Stimulated activated CD8-positive, alpha-beta memory T cell treated with anti-CD3 and anti-CD28 coated beads, Interleukin-15, amount 100 ng/mL, for 4 hours (primary cell): ENCODE results near the gene NEK11.
"Not testable (repeated sequence)": the region's sequence is repeated elsewhere in the genome, so short reads cannot be mapped to it uniquely, and the experiment has no call there.

Experiments used
- DNase-seq, 2 donors: peaks; one replicate each; pipeline ENCODE4 v3.0.0-alpha.2; 2020; ENCODE audit warnings: low read depth in 2 of 2

NEK11 gene

GRCh38 chr3:131357275-131357674 lies 330.6 kb downstream of the NEK11 start:
- no peak for DNase-seq

- DNase-seq: no peak
Measured at GRCh38 chr3:131360191-131360755, 333.6 kb downstream of the NEK11 start.

GRCh38 chr3:131361066-131361463 lies 334.4 kb downstream of the NEK11 start:
- DNase-seq: not testable (repeated sequence)

- no peak for DNase-seq
Measured at GRCh38 chr3:131361464-131362421, 335.1 kb downstream of the NEK11 start.

GRCh38 chr3:131363275-131363674 lies 336.6 kb downstream of the NEK11 start:
- no peak for DNase-seq

- DNase-seq: no peak
Measured at GRCh38 chr3:131370935-131371687, 344.4 kb downstream of the NEK11 start.

GRCh38 chr3:131371688-131372066 lies 345.0 kb downstream of the NEK11 start:
- DNase-seq: no peak

GRCh38 chr3:131374741-131375140 lies 348.1 kb downstream of the NEK11 start:
- DNase-seq: no peak

- not testable (repeated sequence) for DNase-seq
Measured at GRCh38 chr3:131380821-131381444, 354.3 kb downstream of the NEK11 start.

GRCh38 chr3:131381445-131382291 lies 355.0 kb downstream of the NEK11 start, which contains the start of gene NUDT16:
TSS of gene NUDT16 (plus strand) at chr3:131381774. CDS start at chr3:131381805, 31 bp downstream.
- peak; percentile 91 to 92 for DNase-seq

- no peak for DNase-seq
Measured at GRCh38 chr3:131386429-131387165, 359.9 kb downstream of the NEK11 start.

- no peak for DNase-seq
Measured at GRCh38 chr3:131387796-131388489, 361.3 kb downstream of the NEK11 start.

GRCh38 chr3:131388490-131388799 lies 361.8 kb downstream of the NEK11 start:
- DNase-seq: no peak

- no peak for DNase-seq
Measured at GRCh38 chr3:131390331-131390730, 363.7 kb downstream of the NEK11 start.

GRCh38 chr3:131393051-131393450 lies 366.4 kb downstream of the NEK11 start:
- no peak for DNase-seq

- no peak for DNase-seq
Measured at GRCh38 chr3:131393868-131394267, 367.2 kb downstream of the NEK11 start.

GRCh38 chr3:131394400-131394799 lies 367.7 kb downstream of the NEK11 start:
- DNase-seq: no peak

GRCh38 chr3:131396170-131396569 lies 369.5 kb downstream of the NEK11 start:
- DNase-seq: no peak

GRCh38 chr3:131397889-131398288 lies 371.2 kb downstream of the NEK11 start:
- no peak for DNase-seq
